Suprapubic skin (tissue), 4 donors: ENCODE data around the gene ARRDC4. TPM values are rescaled to one million over a fixed set of nuclear protein-coding genes. Genes with fewer than 3 reads are reported as not detected.
A peak's percentile ranks its signal among the peaks of the same experiment; 100 is the strongest.

Experiments used
- DNase-seq, 2 donors: peaks; one replicate each; pipeline ENCODE4 v3.0.0-alpha.2; 2019; ENCODE audit warnings: low spot score in 2 of 2
- H3K27ac ChIP-seq: fragments of 200-600 bp; sonication (generic); one replicate; pipeline ENCODE4 v1.5.1; 2019
- H3K27me3 ChIP-seq: fragments of 200-600 bp; sonication (generic); one replicate; pipeline ENCODE4 v1.5.1; 2019
- H3K36me3 ChIP-seq: fragments of 200-600 bp; sonication (generic); one replicate; pipeline ENCODE4 v1.5.1; 2019
- H3K4me1 ChIP-seq: fragments of 200-600 bp; sonication (generic); one replicate; pipeline ENCODE4 v1.5.1; 2019
- H3K4me3 ChIP-seq: fragments of 200-600 bp; sonication (generic); one replicate; pipeline ENCODE4 v1.5.1; 2019; ENCODE audit warnings: mild to moderate bottlenecking
- H3K9me3 ChIP-seq: fragments of 200-600 bp; sonication (generic); one replicate; pipeline ENCODE4 v1.5.1; 2019
- CTCF ChIP-seq, 2 donors: fragments of 200-600 bp in 1 of 2; fragments of 450-650 bp in 1 of 2; sonication (generic) in 1 of 2; IDR thresholded peaks; one replicate each; pipeline ENCODE4 v1.5.1; 2016 to 2019; ENCODE audit warnings: antibody characterized with exemption in 2 of 2, mild to moderate bottlenecking in 1 of 2, moderate library complexity in 1 of 2
- EP300 ChIP-seq: sonication (generic); formaldehyde crosslinking; IDR thresholded peaks from one replicate; pipeline ENCODE4 v1.6.1; 2017; ENCODE audit warnings: antibody characterized with exemption
- POLR2A ChIP-seq, 2 donors: fragments of 450-650 bp; IDR thresholded peaks; one replicate each; pipeline ENCODE4 v1.6.1; 2017; ENCODE audit warnings: antibody characterized with exemption in 2 of 2, mild to moderate bottlenecking in 2 of 2, moderate library complexity in 2 of 2
- POLR2AphosphoS5 ChIP-seq, 3 donors: sonication (generic); formaldehyde crosslinking; IDR thresholded peaks; one replicate each; pipeline ENCODE4 v1.6.1; 2017; ENCODE audit warnings: antibody characterized with exemption in 3 of 3
- whole genome bisulfite sequencing: methylation state at CpG from one replicate; pipeline ENCODE4 v1.1.5; 2018; 5-methylcytosine and 5-hydroxymethylcytosine counted together
- total RNA-seq, 4 donors: library from RNA; depleted of rRNA; stranded (reverse); fragments of >200 nt; gene quantifications; one replicate each; pipeline ENCODE4 v1.1.0, GENCODE V29; 2016

The ARRDC4 gene
- total RNA-seq, 4 donors from 2014 or later: 57.7 to 67.1 (median 66.3) TPM

- Histone ChIP-seq H3K36me3 (peaks cover 30% of the 10 kb centered on the region), H3K27me3 (no peaks in the 10 kb centered on the region), H3K4me1 (peaks cover 14% of the 10 kb centered on the region), H3K4me3 (no peak overlapping the region), H3K27ac (peak overlapping the region; percentile 27), H3K9me3 (no peaks in the 10 kb centered on the region)
- 60% methylated on average over 8 of the region's 8 CpGs for WGBS
- TF ChIP-seq EP300: no peak
- no peak for TF ChIP-seq POLR2AphosphoS5 (IDR thresholded peaks at IDR 0.05)
- TF ChIP-seq POLR2A (IDR thresholded peaks at IDR 0.05): no peak
- TF ChIP-seq CTCF (IDR thresholded peaks at IDR 0.05): no peak
- DNase-seq: no peak
Observed at GRCh38 chr15:97976129-97976528, 15.6 kb downstream of the ARRDC4 start.

GRCh38 chr15:97976766-97977503 lies 16.4 kb downstream of the ARRDC4 start:
- Histone ChIP-seq H3K27ac (peak overlapping the region; percentile 84), H3K4me1 (peaks cover 14% of the 10 kb centered on the region), H3K4me3 (peak overlapping the region; percentile 15), H3K27me3 (no peaks in the 10 kb centered on the region), H3K9me3 (no peaks in the 10 kb centered on the region), H3K36me3 (peaks cover 22% of the 10 kb centered on the region)
- 48% methylated on average over 10 of the region's 10 CpGs for WGBS
- DNase-seq: no peak
- TF ChIP-seq POLR2AphosphoS5 (IDR thresholded peaks at IDR 0.05): no peak
- TF ChIP-seq CTCF (IDR thresholded peaks at IDR 0.05): no peak

GRCh38 chr15:97977734-97978133 lies 17.2 kb downstream of the ARRDC4 start:
- peak overlapping the region; percentile 84 for H3K27ac ChIP-seq
- peaks cover 14% of the 10 kb centered on the region for H3K4me1 ChIP-seq
- no peaks in the 10 kb centered on the region for H3K9me3 ChIP-seq
- DNase-seq: no peak
- H3K36me3 ChIP-seq: peaks cover 14% of the 10 kb centered on the region
- 62% methylated on average over 8 of the region's 8 CpGs for WGBS
- TF ChIP-seq EP300: no peak
- no peak for TF ChIP-seq POLR2A (IDR thresholded peaks at IDR 0.05)
- TF ChIP-seq POLR2AphosphoS5 (IDR thresholded peaks at IDR 0.05): no peak
- no peak for TF ChIP-seq CTCF (IDR thresholded peaks at IDR 0.05)
- H3K4me3 ChIP-seq: peak overlapping the region; percentile 15
- no peaks in the 10 kb centered on the region for H3K27me3 ChIP-seq

GRCh38 chr15:97978401-97979139 lies 18.1 kb downstream of the ARRDC4 start:
- H3K27me3 ChIP-seq: no peaks in the 10 kb centered on the region
- DNase-seq: no peak
- H3K9me3 ChIP-seq: no peaks in the 10 kb centered on the region
- peaks cover 14% of the 10 kb centered on the region for H3K4me1 ChIP-seq
- WGBS: 70% methylated on average over 4 of the region's 4 CpGs
- H3K27ac ChIP-seq: peak overlapping the region; percentile 2
- H3K36me3 ChIP-seq: peaks cover 7% of the 10 kb centered on the region
- H3K4me3 ChIP-seq: no peak overlapping the region
- TF ChIP-seq EP300: no peak
- TF ChIP-seq POLR2A (IDR thresholded peaks at IDR 0.05): no peak
- TF ChIP-seq CTCF (IDR thresholded peaks at IDR 0.05): no peak
- TF ChIP-seq POLR2AphosphoS5 (IDR thresholded peaks at IDR 0.05): no peak

- Histone ChIP-seq H3K4me1 (peaks cover 14% of the 10 kb centered on the region), H3K27ac (no peak overlapping the region), H3K27me3 (no peaks in the 10 kb centered on the region), H3K9me3 (no peaks in the 10 kb centered on the region), H3K36me3 (peaks cover 2% of the 10 kb centered on the region), H3K4me3 (no peak overlapping the region)
- TF ChIP-seq CTCF (IDR thresholded peaks at IDR 0.05) (no peak), EP300 (no peak)
- WGBS: 95% methylated on average over 2 of the region's 2 CpGs
- DNase-seq: no peak
Observed at GRCh38 chr15:97979140-97979520, 18.6 kb downstream of the ARRDC4 start.
